Right ventricle myocardium superior (tissue), 1 donor: Measurements from ENCODE around the gene PHYKPL. TPM values are rescaled to one million over a fixed set of nuclear protein-coding genes. Genes with fewer than 3 reads are reported as not detected.
"Not testable (repeated sequence)": the region's sequence is repeated elsewhere in the genome, so short reads cannot be mapped to it uniquely, and the experiment has no call there.

ENCODE experiments used
- ATAC-seq: fragments of 200-7000 bp; cut with Tn5 transposase; one replicate; pipeline ENCODE4 v1.9.1; 2020; ENCODE audit warnings: mild to moderate bottlenecking; ENCODE audit not compliant: poor library complexity
- DNase-seq: peaks from one replicate; pipeline ENCODE4 v3.0.0-alpha.2; 2020
- intact Hi-C: fragments of 100-400 bp; cut with DNase I; formaldehyde crosslinking; loops from one replicate; pipeline ENCODE4 v1.11.2; 2022
- total RNA-seq: library from RNA; stranded (reverse); fragmentation: NEBNext Ultra II Directional; extraction: Animal tissue kit (Norgen Biotek cat#: 25700); gene quantifications from one replicate; pipeline ENCODE4 v1.2.1, GENCODE V29; 2021
- donor health status: DM: no; HTN: yes; CAD: no; lungs with severe emphysema.

Gene PHYKPL
- total RNA-seq, 1 donor from 2014 or later = 34.4 TPM

DNA sequence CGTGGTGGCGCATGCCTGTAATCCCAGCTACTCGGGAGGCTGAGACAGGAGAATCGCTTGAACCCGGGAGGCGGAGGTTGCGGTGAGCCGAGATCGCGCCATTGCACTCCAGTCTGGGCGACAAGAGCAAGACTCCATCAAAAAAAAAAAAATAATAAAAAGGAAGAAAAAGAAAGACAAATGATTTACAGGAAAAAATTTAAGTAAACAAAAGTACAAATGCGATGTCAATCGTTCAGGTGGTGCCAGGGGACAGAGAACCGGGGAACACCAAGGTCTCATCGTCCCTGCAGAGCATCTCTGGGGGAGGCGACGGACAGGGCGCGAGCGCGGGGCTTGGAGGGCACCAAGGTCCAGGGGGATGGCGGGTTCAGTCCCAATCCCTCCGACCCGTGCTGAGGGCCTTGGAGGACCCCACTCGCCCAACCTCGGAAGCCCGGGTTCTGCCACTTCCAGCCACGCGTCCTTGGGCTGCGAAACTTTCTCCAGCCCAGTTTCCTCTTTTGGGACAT is 28.9 kb downstream of the PHYKPL start:
- no peak for DNase-seq
- ATAC-seq = peak; percentile 6
- intact Hi-C loops = no loop called here

DNA sequence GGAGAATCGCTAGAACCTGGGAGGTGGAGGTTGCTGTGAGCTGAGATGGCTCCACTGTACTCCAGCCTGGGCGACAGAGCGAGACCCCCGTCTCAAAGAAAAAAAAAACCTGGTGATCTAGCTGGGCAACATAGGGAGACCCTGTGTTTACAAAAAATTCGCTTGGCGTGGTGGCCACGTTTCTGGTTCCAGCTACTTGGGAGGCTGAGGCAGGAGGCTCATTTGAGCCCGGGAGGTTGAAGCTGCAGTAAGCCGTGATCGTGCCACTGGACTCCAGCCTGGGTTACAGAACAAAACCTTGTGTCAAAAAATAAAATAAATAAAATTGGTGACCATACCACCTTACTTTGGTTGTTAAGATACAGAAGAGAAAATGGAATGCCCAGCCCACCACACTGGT is 30.1 kb downstream of the PHYKPL start:
- ATAC-seq (no peak), DNase-seq (no peak)
- intact Hi-C loops = no loop called here

DNA sequence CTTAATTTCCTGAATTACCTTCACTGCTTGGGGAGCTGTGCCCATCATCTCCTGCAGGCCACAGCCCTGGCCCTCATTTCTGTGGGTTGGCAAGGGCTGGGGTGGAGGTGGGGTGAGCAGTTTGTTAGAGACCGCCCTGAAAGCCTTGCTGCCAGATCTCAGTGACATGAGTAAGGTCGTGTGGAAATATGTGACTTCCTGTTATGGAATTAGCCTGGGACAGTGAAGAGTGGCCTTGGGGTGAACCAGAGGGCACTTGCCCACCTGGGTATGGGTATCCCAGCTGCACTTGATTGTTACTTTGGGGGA is 30.7 kb downstream of the PHYKPL start:
- intact Hi-C loops = no loop called here
- ATAC-seq = no peak
- DNase-seq = no peak

DNA sequence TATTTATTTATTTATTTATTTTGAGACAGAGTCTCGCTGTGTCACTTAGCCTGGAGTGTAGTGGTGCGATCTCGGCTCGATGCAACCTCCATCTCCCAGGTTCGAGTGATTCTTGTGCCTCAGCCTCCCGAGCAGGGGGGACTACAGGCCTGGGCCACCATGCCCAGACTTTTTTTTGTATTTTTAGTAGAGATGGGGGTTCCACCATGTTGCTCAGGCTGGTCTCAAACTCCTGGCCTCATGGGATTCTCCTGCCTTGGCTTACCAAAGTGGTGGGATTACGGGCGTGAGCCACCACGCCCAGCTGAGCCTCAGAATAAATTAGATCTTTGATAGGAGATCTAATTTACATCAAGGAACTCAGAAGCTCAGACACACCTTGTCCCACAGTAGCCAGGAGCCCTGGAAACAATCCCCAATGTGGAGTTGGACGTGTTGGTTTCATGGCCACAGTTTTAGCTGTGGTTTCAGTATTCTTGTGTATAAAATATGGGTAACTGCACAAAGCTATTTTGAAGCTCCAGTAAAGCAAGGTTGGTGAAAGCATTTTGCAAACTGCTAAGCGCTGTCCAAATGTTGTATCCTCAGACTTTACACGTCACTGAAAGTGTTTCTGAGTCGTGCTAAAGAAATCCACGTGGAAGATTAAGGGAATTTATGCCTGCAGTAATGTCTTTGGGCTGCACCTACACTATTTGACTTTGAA is 31.2 kb downstream of the PHYKPL start:
- DNase-seq (no peak), ATAC-seq (no peak)
- intact Hi-C loops = no loop called here

DNA sequence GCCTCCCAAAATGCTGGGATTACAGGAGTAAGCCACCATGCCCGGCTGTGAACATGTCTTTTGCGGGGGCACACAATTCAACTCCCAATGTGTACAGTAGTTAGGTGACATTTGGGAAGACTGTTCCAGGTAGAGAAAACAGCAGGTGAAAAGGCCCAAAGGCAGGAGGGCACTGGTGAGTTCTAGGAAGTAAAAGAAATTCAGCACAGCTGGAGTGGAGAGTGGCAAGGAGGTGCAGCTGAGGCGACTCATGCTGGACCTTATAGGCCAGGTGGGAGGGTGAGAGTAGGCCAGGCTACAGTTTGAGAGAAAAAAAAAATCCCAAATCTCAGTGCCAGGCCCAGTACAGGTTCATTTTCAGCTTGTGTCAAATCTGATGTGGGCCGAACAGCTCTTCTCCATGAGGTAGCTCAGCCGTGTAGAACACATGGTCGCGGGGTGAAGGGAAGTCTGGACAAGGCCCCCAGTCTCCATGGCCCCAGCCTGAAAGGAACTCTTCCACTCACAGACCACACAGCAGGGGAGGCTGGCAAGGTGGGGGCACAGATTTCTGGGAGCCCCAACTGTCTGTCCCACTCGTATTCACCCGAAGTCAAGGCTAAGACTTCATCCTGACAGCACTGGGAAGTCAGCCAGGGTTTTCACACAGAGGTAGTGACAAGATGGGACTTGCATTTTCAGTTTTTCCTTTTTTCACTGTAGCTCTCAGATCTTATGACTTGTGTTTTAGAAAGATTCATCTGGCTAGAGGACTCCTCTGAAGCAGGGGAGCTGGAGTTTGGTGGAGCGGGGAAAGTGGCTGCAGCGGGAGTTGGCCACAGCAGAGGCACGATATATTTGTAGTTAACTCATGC is 32.8 kb downstream of the PHYKPL start:
- intact Hi-C loops = no loop called here
- DNase-seq = no peak
- no peak for ATAC-seq

DNA sequence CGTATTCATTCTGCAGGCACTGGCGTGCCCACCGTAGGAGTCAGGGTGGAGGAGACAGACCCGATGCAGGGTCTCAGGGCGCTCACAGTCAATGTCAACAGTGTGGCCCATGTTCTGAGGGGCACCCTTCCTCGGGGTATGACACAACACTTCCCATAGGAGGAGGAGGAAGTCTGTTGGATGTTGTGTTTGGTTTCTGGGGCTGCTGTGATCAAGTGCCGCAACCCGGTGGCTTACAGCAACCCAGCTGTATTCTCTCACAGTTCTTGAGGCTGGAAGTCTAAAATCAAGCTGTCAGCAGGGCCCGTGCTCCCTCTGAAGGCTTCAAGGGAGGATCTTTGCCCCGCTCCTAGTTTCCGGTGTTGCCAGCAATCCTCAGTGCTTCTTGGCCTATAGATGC is 33.9 kb downstream of the PHYKPL start:
- intact Hi-C loops = no loop called here
- DNase-seq (no peak), ATAC-seq (no peak)

DNA sequence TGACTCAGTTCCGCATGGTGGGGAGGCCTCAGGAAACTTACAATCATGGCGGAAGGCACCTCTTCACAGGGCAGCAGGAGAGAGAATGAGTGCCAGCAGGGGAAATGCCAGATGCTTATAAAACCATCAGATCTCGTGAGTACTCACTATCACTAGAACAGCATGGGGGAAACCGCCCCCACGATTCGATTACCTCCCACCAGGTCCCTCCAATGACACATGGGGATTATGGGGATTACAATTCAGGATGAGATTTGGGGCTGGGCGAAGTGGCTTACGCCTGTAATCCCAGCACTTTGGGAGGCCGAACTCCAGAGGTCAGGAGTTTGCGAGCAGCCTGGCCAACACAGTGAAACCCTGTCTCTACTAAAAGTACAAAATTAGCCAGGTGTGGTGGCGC is 34.5 kb downstream of the PHYKPL start:
- ATAC-seq, DNase-seq, intact Hi-C loops: not testable (repeated sequence)

DNA sequence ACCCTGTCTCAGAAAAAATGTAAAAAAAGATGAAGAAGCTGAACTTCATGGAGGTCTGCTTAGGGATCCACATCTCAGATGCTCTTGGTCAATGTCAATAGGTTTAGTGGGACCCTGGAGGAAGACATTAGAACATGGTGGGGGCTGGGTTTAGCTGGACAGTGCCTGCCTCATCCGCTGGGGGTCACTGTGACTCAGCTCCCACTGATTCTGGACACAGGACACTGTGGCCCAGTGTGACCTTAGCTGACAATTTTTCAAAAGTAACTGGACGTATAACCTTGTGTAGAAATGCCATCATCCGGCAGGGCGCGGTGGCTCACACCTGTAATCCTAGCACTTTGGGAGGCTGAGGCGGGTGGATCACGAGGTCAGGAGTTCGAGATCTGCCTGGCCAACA is 35.6 kb downstream of the PHYKPL start:
- DNase-seq (no peak), ATAC-seq (no peak)
- intact Hi-C loops = no loop called here

DNA sequence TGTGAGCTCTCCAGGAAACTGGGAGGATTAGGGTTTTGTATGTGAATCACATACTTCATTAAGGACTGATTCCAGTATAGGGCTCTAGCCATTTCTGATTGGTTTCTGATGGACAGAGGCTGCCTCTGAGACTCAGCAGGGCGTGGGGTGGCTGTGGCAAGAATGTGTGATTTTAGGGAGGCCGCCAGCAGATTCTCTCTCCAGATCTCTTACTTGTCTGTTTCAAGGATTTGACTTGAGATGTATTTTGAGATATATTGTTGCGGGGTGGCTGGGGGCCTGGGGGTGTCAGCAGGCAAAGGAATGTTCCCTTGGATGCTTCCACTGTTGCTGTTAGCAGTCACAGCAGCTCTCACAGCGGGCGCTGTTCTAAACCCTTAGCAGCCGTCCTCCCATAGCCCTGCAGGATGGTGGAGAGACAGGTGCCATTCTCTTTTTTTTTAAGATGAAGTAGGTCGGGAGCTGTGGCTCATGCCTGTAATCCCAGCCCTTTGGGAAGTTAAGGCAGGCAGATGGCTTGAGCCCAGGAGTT is 36.3 kb downstream of the PHYKPL start:
- intact Hi-C loops = no loop called here
- ATAC-seq = no peak
- no peak for DNase-seq

DNA sequence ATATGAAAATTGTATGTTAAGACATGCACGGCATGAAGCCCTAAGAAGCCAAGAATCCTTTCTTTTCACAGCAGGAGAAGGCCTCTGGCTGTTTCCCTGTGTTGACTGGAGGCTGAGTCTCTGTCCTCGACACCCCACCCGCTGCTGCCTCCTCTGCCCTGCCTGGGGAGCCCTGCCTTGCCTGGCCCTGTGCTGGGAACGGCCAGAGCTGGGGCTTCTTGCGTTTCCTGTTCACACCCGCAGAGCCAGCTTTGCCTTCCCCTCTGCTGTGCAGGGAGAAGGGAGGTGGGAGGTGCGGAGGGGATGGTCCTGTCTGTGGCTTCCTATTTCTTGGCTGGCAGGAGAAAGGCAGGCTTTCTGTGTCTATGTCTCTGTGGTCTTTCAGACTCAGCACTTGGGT is 38.6 kb downstream of the PHYKPL start:
- no peak for DNase-seq
- no peak for ATAC-seq
- intact Hi-C loops = no loop called here

DNA sequence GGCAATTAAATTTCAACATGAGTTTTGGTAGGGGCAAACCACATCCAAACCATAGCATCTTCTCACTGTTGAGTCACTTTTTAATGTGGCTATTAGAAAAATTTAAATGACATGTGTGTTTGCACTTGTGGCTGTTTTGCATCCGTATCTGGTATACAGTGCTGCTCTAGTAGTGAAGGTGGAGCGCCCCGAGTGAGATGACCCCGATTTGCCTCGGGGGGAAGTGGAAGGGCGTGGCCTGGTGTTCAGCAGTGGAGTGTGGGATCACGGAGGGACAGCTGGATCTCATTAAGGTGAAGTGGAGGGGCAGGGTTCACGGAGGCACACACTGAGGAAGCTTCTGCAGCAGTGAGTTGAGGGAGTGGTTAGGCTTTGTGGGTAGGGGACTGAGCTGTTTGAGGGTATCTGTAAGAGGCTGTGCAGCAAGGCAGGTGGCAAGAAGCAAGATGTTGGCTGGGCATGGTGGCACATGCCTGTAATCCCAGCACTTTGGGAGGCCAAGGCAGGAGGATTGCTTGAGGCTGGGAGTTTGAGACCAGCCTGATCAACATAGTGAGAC is 39.3 kb downstream of the PHYKPL start:
- intact Hi-C loops = no loop called here
- DNase-seq (no peak), ATAC-seq (no peak)

DNA sequence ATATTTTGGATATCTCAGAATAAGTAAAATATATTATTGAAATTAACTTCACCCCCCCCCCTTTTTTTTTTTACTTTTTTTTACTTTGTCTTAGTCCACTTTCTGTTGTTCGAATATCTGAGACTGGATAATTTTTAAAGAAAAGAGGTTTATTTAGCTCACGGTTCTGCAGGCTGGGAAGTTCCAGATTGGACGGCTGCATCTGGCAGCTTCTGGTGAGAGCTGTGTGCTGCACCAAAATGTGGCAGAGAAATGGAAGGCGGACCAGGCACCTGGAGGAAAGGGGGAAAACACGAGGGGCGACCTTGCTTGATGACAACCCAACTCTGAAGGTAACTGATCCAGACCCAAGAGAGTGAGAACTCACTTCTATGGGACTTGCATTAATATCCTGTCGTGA is 39.8 kb downstream of the PHYKPL start:
- no peak for ATAC-seq
- no peak for DNase-seq
- intact Hi-C loops = no loop called here

DNA sequence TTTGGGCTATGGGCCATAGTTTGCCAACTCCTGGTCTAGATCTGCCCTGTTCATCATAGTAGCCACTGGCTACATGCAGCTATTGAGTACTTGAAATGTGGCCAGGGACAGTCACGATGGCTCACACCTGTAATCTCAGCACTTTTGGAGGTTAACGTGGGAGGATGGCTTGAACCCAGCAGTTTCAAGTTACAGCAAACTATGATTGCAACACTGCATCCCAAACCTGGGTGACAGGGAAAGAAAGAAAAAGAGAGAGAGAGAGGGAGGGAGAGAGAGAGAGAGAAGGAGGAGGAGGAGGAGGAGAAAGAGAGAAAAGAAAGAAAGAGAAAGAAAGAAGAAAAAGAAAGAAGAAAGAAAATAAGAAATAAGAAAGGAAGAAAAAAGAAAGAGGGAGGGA is 40.4 kb downstream of the PHYKPL start:
- intact Hi-C loops = no loop called here
- ATAC-seq (no peak), DNase-seq (no peak)

DNA sequence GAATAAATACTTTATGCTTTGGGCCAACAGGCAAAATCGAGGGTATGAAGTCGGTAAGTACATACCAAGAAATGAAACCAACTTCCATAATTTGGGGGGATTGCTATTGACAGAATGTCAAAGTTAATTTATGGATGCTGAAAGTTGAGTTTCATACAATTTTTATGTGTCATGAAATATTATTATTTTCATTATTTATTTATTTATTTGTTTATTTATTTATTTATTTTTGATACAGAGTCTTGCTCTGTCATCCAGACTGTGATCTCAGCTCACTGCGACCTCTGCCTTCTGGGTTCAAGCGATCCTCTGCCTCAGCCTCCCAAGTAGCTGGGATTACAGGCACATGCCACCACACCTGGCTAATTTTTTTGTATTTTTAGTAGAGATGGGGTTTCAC is 40.9 kb downstream of the PHYKPL start:
- DNase-seq = no peak
- intact Hi-C loops = no loop called here
- ATAC-seq = no peak

DNA sequence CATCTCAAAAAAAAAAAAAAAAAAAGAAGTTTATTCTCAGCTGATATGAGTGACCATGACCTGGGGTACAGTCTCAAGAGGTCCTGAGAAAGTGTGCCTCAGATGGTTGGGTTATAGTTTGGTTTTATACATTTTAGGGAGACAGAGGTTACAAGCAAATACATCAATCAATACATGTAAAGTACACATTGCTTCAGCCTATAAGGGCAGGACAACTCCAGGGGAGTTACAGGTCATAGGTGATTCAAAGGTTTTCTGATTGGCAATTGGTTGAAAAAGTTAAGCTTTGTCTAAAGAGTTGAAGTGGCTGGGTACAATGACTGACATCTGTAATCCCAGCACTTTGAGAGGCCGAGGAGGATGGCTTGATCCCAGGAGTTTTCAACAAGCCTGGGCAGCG is 43.2 kb downstream of the PHYKPL start:
- DNase-seq = no peak
- intact Hi-C loops = no loop called here
- no peak for ATAC-seq

DNA sequence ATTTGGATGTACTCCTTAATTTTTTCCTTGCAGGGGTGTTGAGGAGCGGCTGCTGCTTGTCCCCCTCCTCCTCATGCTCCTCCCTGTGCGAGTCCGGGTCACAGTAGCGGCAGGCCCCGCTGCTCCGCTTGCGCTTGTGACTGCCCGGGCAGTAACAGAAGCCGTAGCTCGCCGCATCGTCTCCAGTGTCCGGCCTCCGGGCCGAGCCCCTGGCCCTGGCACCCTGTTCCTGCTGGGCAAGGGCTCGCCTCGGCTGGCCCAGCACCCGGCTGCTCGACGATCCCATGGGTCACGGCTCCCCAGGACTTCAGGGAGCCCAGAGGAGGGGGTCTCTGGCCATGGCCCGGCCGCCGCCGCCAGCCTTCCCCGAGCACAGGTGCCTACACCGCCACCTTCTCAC is 45.6 kb downstream of the PHYKPL start, which contains the start of gene GMCL2:
GMCL2 (minus strand) TSS at position 358 of the 400 bp plus-strand sequence; CDS start at position 286, 72 bp downstream.
- intact Hi-C loops = no loop called here
- DNase-seq (no peak), ATAC-seq (no peak)

DNA sequence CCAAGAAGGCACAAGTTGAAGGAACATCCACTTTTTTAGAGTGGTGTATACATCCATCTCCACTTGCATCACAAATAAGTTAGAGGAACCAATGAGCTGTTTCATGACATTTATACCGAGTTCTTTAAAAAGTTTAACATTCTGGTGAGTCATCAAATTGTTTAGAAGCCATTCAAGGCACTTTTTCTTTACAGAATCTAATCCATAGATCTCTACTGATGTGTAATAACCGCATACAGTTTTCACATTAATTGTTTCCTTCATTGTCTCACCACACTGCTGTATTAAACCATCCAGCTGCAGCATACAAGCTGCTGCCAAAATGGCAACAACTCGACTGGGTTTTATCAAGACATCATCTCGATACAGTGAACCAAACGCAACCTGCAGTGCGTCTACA is 46.2 kb downstream of the PHYKPL start:
- ATAC-seq = no peak
- intact Hi-C loops = no loop called here
- no peak for DNase-seq

DNA sequence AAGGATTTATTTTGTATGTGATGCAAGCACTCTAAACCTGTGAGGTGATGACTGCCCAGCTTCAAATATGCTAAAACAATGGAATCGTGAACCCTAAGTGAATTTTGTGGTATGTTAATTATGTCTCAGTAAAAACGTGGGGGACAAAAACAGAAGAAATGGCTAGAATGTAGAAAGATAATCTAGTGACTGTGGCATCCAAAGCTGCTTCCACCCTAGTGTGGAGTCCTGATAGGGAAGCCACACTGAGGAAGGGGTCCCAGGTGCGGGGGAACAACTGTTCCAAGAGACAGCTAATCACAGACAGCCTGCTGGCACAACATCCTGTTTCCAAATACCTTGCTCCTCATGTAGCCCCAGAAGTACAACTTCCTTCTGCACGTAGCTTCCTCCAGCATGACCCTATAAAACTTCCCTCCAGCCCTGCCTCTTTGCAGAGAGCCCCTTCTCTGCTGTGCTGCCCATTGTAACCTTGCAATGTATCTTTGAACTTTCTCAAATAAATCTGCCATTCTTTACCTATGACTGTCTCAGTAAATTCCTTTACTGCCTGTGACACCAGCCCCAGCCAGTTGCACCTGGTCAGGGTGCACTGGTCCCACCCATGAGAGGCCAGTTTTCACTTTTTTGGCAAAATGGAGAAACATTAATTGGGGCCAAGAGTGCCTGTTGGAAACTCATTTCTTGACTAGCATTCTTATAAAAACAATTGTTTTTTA is 50.3 kb downstream of the PHYKPL start:
- DNase-seq (no peak), ATAC-seq (no peak)
- intact Hi-C loops = no loop called here
